ENCODE results near the gene PARK7.

GRCh38 chr1:8032366-8032910 is 70.9 kb downstream of the PARK7 start:
- no peak for TF ChIP-seq CTCF (IDR thresholded peaks at IDR 0.05; ENCODE audit: insufficient read depth, low read length, poor library complexity, severe bottlenecking)
- no peak for TF ChIP-seq EZH2phosphoT487 (conservative IDR thresholded peaks at IDR 0.05; ENCODE audit: low read length)

All from SU-DHL-6 (cell line).